Prostate gland (tissue), 2 donors: ENCODE results near the gene SRBD1. TPM values are rescaled to one million over a fixed set of nuclear protein-coding genes. Genes with fewer than 3 reads are reported as not detected.

Experiments
- DNase-seq: peaks from one replicate; pipeline ENCODE4 v3.0.0-alpha.2; 2019; ENCODE audit warnings: low spot score
- H3K27ac ChIP-seq, 2 donors: fragments of 200-600 bp; sonication (generic); 2 replicates each; pipeline ENCODE4 v1.5.1; 2017 to 2019
- H3K27me3 ChIP-seq: fragments of 200-600 bp; sonication (generic); replicated peaks from 2 replicates; pipeline ENCODE4 v1.5.1; 2019; ENCODE audit not compliant: insufficient read depth
- H3K36me3 ChIP-seq, 2 donors: fragments of 200-600 bp; sonication (generic); 1 replicate in 1 of 2; 2 replicates in 1 of 2; pipeline versions ENCODE4 v1.5.1 to v1.8.1; 2017 to 2019
- H3K4me1 ChIP-seq: fragments of 200-600 bp; sonication (generic); replicated peaks from 2 replicates; pipeline ENCODE4 v1.5.1; 2019
- H3K4me3 ChIP-seq, 2 donors: fragments of 200-600 bp; sonication (generic); 2 replicates each; pipeline ENCODE4 v1.5.1; 2017 to 2019
- H3K9me3 ChIP-seq: fragments of 200-600 bp; sonication (generic); 2 replicates; pipeline ENCODE4 v1.5.1; 2017
- CTCF ChIP-seq, 4 experiments: fragments of 200-600 bp in 2 of 4; fragments of 450-650 bp in 2 of 4; sonication (generic) in 2 of 4; IDR thresholded peaks; 1 replicate in 3 of 4; 2 replicates in 1 of 4; pipeline ENCODE4 v1.5.1; 2016 to 2019; ENCODE audit warnings: antibody characterized with exemption in 4 of 4, mild to moderate bottlenecking in 2 of 4, moderate library complexity in 2 of 4
- POLR2A ChIP-seq: fragments of 450-650 bp; IDR thresholded peaks from one replicate; pipeline ENCODE4 v1.6.1; 2016; ENCODE audit warnings: antibody characterized with exemption, mild to moderate bottlenecking
- POLR2AphosphoS5 ChIP-seq: sonication (generic); formaldehyde crosslinking; IDR thresholded peaks from one replicate; pipeline ENCODE4 v1.6.1; 2017; ENCODE audit warnings: antibody characterized with exemption
- WGBS: methylation state at CpG from one replicate; pipeline ENCODE4 v1.1.5; 2018; 5-methylcytosine and 5-hydroxymethylcytosine counted together
- intact Hi-C: fragments of 100-400 bp; cut with DNase I; formaldehyde crosslinking; loops from one replicate; pipeline ENCODE4 v1.14.2; 2022
- total RNA-seq, 2 donors: library from RNA; depleted of rRNA; stranded (reverse); fragments of >200 nt; gene quantifications; one replicate each; pipeline ENCODE4 v1.1.0, GENCODE V29; 2016

SRBD1 gene
- total RNA-seq, 2 donors from 2014 or later = 16.5 to 25.9 TPM

- no peak for DNase-seq
- Histone ChIP-seq H3K4me3 (no peak overlapping the region), H3K4me1 (no peaks in the 10 kb centered on the region), H3K36me3 (no peaks in the 10 kb centered on the region), H3K27me3 (no peaks in the 10 kb centered on the region), H3K9me3 (no peaks in the 10 kb centered on the region), H3K27ac (no peak overlapping the region)
- no peak for TF ChIP-seq POLR2AphosphoS5
- no peak for TF ChIP-seq CTCF (IDR thresholded peaks at IDR 0.05)
- TF ChIP-seq POLR2A = no peak
- intact Hi-C loops = no loop called here
These were observed 14.8 kb upstream of the SRBD1 start for GRCh38 chr2:45625824-45626223.

- Histone ChIP-seq H3K9me3 (no peaks in the 10 kb centered on the region), H3K27me3 (no peaks in the 10 kb centered on the region), H3K36me3 (no peaks in the 10 kb centered on the region), H3K4me3 (no peak overlapping the region), H3K4me1 (no peaks in the 10 kb centered on the region), H3K27ac (no peak overlapping the region)
- 73% methylated on average over 3 of the region's 3 CpGs for WGBS
- TF ChIP-seq POLR2AphosphoS5 (no peak), POLR2A (no peak), CTCF (IDR thresholded peaks at IDR 0.05) (no peak)
- intact Hi-C loops = no loop called here
- DNase-seq = no peak
These were observed 12.0 kb upstream of the SRBD1 start for GRCh38 chr2:45623098-45623497.

GRCh38 chr2:45622336-45623075, 11.4 kb upstream of the SRBD1 start:
- Histone ChIP-seq H3K27me3 (no peaks in the 10 kb centered on the region), H3K36me3 (no peaks in the 10 kb centered on the region), H3K9me3 (no peaks in the 10 kb centered on the region), H3K4me3 (no peak overlapping the region), H3K4me1 (no peaks in the 10 kb centered on the region), H3K27ac (no peak overlapping the region)
- intact Hi-C loops = no loop called here
- TF ChIP-seq CTCF (IDR thresholded peaks at IDR 0.05) = no peak
- no peak for TF ChIP-seq POLR2A
- no peak for TF ChIP-seq POLR2AphosphoS5
- DNase-seq = no peak
- 89% methylated on average over 6 of the region's 6 CpGs for WGBS

GRCh38 chr2:45617496-45617895, 6.4 kb upstream of the SRBD1 start:
- Histone ChIP-seq H3K9me3 (no peaks in the 10 kb centered on the region), H3K4me1 (no peaks in the 10 kb centered on the region), H3K36me3 (no peaks in the 10 kb centered on the region), H3K27ac (no peak overlapping the region), H3K27me3 (no peaks in the 10 kb centered on the region), H3K4me3 (no peak overlapping the region)
- TF ChIP-seq POLR2A = no peak
- no peak for TF ChIP-seq POLR2AphosphoS5
- TF ChIP-seq CTCF (IDR thresholded peaks at IDR 0.05) = no peak
- DNase-seq = no peak
- WGBS = 57% methylated on average over 2 of the region's 2 CpGs
- intact Hi-C loops = no loop called here

GRCh38 chr2:45616658-45617411, 5.8 kb upstream of the SRBD1 start:
- no peak for TF ChIP-seq POLR2AphosphoS5
- TF ChIP-seq POLR2A = no peak
- TF ChIP-seq CTCF (IDR thresholded peaks at IDR 0.05) = no peak
- whole genome bisulfite sequencing = 37% methylated on average over 4 of the region's 4 CpGs
- no peaks in the 10 kb centered on the region for H3K4me1 ChIP-seq
- no peaks in the 10 kb centered on the region for H3K9me3 ChIP-seq
- H3K27ac ChIP-seq = no peak overlapping the region
- no peaks in the 10 kb centered on the region for H3K36me3 ChIP-seq
- no peak for DNase-seq
- H3K27me3 ChIP-seq = no peaks in the 10 kb centered on the region
- no peak overlapping the region for H3K4me3 ChIP-seq
- intact Hi-C loops = no loop called here
